CD4-positive, alpha-beta T cell treated with Interferon alpha-2 for 1 hour (primary cell): ENCODE data around the gene SETD7.
"Not testable (repeated sequence)": the region's sequence is repeated elsewhere in the genome, so short reads cannot be mapped to it uniquely, and the experiment has no call there.

Source experiments
- DNase-seq, 2 donors: peaks; one replicate each; pipeline ENCODE4 v3.0.0-alpha.2; 2020 to 2022

SETD7 gene

GRCh38 chr4:139460565-139460964 is 95.5 kb downstream of the SETD7 start:
- no peak for DNase-seq

- no peak for DNase-seq
Measured at GRCh38 chr4:139458999-139459398, 97.0 kb downstream of the SETD7 start.

- DNase-seq = no peak
Measured at GRCh38 chr4:139458543-139458942, 97.5 kb downstream of the SETD7 start.

GRCh38 chr4:139457318-139457717 is 98.7 kb downstream of the SETD7 start:
- no peak for DNase-seq

GRCh38 chr4:139455126-139455538 is 100.9 kb downstream of the SETD7 start:
- no peak for DNase-seq

- DNase-seq = no peak
Measured at GRCh38 chr4:139454111-139455045, 101.6 kb downstream of the SETD7 start, which contains the start of gene RAB33B. RAB33B (plus strand) TSS chr4:139454121; CDS start chr4:139454196, 75 bp downstream.

GRCh38 chr4:139453371-139454110 is 102.5 kb downstream of the SETD7 start:
- DNase-seq = peak; percentile 96

- DNase-seq = peak; percentile 76 to 86
Measured at GRCh38 chr4:139453041-139453370, 103.0 kb downstream of the SETD7 start.

- DNase-seq = no peak
Measured at GRCh38 chr4:139451997-139452396, 104.0 kb downstream of the SETD7 start.

- DNase-seq = no peak
Measured at GRCh38 chr4:139450586-139450985, 105.4 kb downstream of the SETD7 start.

GRCh38 chr4:139447078-139447477 is 108.9 kb downstream of the SETD7 start:
- DNase-seq = not testable (repeated sequence)
